ENCODE measurements around the gene ABR. TPM values are rescaled to one million over a fixed set of nuclear protein-coding genes. Genes with fewer than 3 reads are reported as not detected.
A peak's percentile ranks its signal among the peaks of the same experiment; 100 is the strongest.
"Not testable (repeated sequence)": the region's sequence is repeated elsewhere in the genome, so short reads cannot be mapped to it uniquely, and the experiment has no call there.

Gene ABR
- total and polyA plus RNA-seq, 8 donors = 59.0 to 187 (median 80.5) TPM

DNA sequence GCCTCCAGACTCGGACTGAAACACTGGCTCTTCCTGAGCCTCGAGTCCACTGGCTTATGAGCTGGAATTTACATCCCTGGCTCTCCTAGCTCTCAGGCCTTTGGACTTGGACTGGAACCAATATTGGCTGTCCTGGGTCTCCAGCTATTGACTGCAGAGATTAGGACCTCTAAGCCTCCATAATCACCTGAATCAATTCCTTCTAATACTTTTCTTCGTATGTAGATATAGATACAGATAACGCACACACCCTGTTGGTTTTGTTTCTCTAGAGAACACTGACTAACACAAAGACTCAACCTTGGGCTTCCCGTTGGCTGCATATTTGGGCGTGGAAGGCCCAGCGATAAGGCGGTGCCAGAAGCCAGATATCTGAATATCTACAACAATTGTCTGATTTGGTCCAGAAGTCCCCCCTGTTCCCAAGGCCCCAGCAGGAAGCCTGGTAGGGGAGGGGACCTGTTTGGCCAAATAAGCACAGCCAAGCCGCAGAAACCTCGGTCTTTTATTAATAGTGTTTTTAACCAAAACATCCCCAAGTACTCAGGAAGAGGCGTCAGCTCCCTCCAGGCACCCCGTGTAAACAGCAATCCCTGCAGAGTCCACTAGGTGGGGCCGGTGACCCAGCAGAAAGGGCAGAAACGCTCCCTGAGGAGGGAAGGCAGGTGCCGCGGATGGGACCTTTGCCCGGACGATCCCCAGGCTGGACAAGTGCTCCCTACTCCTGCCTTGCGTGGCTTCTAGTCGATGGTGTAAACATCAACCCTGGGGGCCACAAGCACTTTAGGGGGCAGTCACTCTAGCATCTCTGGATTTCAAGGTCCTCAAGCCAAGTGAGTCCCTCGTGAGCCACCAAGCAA is 57.0 kb downstream of the ABR start:
- TF ChIP-seq, protein P1, sequence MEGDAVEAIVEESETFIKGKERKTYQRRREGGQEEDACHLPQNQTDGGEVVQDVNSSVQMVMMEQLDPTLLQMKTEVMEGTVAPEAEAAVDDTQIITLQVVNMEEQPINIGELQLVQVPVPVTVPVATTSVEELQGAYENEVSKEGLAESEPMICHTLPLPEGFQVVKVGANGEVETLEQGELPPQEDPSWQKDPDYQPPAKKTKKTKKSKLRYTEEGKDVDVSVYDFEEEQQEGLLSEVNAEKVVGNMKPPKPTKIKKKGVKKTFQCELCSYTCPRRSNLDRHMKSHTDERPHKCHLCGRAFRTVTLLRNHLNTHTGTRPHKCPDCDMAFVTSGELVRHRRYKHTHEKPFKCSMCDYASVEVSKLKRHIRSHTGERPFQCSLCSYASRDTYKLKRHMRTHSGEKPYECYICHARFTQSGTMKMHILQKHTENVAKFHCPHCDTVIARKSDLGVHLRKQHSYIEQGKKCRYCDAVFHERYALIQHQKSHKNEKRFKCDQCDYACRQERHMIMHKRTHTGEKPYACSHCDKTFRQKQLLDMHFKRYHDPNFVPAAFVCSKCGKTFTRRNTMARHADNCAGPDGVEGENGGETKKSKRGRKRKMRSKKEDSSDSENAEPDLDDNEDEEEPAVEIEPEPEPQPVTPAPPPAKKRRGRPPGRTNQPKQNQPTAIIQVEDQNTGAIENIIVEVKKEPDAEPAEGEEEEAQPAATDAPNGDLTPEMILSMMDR (IDR thresholded peaks at IDR 0.05) = peak; percentile 87 to 98
- DNase-seq (peak in 3 of 4 donors; percentile 72 to 95 (median 80)), ATAC-seq (peak; percentile 96)
- Histone ChIP-seq H3K36me3 (peaks cover 0 to 11% of the 10 kb centered on the region in 2 donors), H3K27me3 (no peaks in the 10 kb centered on the region), H3K4me1 (peaks cover 0 to 25% of the 10 kb centered on the region in 2 donors), H3K4me3 (no peak overlapping the region), H3K9me3 (no peaks in the 10 kb centered on the region), H3K27ac (peak overlapping the region in 1 of 2 donors; percentile 37)
- intact Hi-C loops (cut with DNase I) = loop anchor here in 1 of 2 donors (5.0 kb wide), 1 partner anchor 65 kb away; no protein-coding TSS in a partner anchor

- not testable (repeated sequence) for H3K4me3 ChIP-seq, DNase-seq, H3K27me3 ChIP-seq, H3K27ac ChIP-seq, ATAC-seq, H3K9me3 ChIP-seq
- H3K4me1 ChIP-seq = peaks cover 0 to 25% of the 10 kb centered on the region in 2 donors
- intact Hi-C loops (cut with DNase I) = loop anchor here in 1 of 2 donors (5.0 kb wide), 1 partner anchor 66 kb away; no protein-coding TSS in a partner anchor
- peaks cover 0 to 11% of the 10 kb centered on the region in 2 donors for H3K36me3 ChIP-seq
These were observed 58.4 kb downstream of the ABR start for GRCh38 chr17:1121442-1121817.

DNA sequence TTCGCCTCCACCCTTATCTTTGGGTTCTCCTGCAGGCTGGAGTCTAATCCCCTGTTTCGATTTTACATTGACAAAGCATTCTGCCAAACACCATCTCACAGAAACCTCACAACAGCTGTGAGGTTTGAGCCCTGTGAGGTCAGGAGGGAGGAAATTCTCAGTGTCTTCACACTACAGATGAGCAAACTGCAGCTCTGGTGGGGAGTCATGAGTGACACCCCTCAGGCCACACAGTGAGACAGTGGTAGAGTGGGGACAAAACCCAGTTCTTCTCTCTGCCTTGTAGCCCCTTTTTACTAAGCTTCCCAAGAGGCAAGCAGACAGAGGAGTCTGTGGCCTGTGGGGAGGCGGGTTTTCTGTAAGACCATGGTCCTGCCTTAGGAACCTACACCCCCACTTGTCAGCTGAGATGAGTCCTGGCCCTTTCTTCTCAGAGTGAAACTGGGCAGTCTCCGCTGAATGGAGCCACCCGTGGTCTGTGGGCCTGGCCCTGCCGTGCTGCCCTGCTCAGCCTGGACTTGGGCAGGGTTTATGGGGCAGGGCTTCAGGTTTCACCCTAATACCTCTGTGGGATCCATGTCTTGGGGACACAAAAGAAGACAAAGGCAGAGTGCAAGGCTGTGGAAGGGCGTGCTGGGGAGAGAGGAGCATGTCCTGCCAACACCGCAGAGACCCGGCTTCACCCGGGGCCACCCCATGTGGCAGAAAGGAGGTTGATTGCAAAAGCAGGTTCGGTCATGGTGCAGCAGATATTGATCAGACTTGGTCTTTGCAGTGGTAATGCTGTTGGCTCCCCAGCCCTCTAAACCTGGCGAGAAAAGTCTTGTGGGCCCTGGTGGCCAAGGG is 59.0 kb downstream of the ABR start:
- Histone ChIP-seq H3K27me3 (no peaks in the 10 kb centered on the region), H3K9me3 (no peaks in the 10 kb centered on the region), H3K4me3 (no peak overlapping the region), H3K4me1 (peaks cover 0 to 30% of the 10 kb centered on the region in 2 donors), H3K36me3 (peaks cover 0 to 11% of the 10 kb centered on the region in 2 donors), H3K27ac (no peak overlapping the region)
- intact Hi-C loops (cut with DNase I) = loop anchor here in 1 of 2 donors (5.0 kb wide), 1 partner anchor 66 kb away; no protein-coding TSS in a partner anchor
- DNase-seq (no peak), ATAC-seq (no peak)
- TF ChIP-seq, protein P1 (IDR thresholded peaks at IDR 0.05) = no peak

DNA sequence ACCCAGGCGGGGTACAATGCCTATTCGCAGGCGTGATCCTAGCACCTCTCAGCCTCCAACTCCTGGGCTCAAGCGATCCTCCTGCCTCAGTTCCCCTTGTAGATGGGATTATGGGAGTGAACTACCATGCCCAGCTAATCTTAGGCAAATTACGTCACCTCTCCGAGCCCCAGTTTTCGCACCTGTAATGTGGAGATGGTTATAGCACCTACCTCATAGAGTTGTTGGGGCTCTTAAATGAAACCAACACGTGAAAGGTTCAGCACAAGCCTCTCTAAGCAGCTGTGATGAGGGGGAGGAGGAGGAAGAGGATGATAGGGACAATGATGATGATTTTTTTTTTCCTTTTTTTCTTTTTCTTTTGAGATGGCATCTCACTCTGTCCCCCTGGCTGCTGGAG is 59.9 kb downstream of the ABR start:
- H3K36me3 ChIP-seq = peaks cover 0 to 10% of the 10 kb centered on the region in 2 donors
- no peaks in the 10 kb centered on the region for H3K27me3 ChIP-seq
- intact Hi-C loops (cut with DNase I) = loop anchor here in 1 of 2 donors (5.0 kb wide), 1 partner anchor 67 kb away; no protein-coding TSS in a partner anchor
- TF ChIP-seq, protein P1 (IDR thresholded peaks at IDR 0.05) = no peak
- H3K9me3 ChIP-seq = no peaks in the 10 kb centered on the region
- DNase-seq (no peak), ATAC-seq (no peak)
- no peak overlapping the region for H3K4me3 ChIP-seq
- no peak overlapping the region for H3K27ac ChIP-seq
- peaks cover 8 to 39% of the 10 kb centered on the region in 2 donors for H3K4me1 ChIP-seq

- TF ChIP-seq, protein P1 (IDR thresholded peaks at IDR 0.05) = no peak
- intact Hi-C loops (cut with DNase I) = no loop called here
- Histone ChIP-seq H3K4me1 (peaks cover 18 to 39% of the 10 kb centered on the region in 2 donors), H3K36me3 (no peaks in the 10 kb centered on the region), H3K9me3 (no peaks in the 10 kb centered on the region), H3K27me3 (no peaks in the 10 kb centered on the region), H3K4me3 (no peak overlapping the region), H3K27ac (peak overlapping the region in 1 of 2 donors; percentile 73)
- ATAC-seq (no peak), DNase-seq (no peak)
These were observed 63.2 kb downstream of the ABR start for GRCh38 chr17:1116602-1117001.
